ENCODE results near the gene INAFM2. TPM values are rescaled to one million over a fixed set of nuclear protein-coding genes. Genes with fewer than 3 reads are reported as not detected.

INAFM2 gene
- total and polyA plus RNA-seq, 8 donors = 20.5 to 37.1 (median 23.7) TPM

DNA sequence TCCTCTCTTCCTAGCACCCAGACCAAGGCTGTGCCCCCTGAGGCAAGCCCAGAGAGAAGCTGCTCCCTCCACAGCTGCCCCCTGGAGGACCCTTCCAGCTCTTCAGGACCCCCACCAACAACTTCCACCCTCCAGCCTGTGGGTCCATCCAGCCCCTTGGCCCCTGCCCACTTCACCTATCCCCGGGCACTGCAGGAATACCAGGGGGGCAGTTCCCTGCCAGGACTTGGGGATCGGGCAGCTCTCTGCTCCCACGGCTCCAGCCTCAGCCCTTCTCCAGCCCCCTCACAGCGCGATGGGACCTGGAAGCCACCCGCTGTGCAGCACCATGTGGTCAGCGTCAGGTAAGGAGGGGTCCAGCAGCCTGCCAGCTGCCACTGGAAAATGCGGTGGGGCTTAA, 40.1 kb downstream of the INAFM2 start:
- intact Hi-C loops (cut with DNase I) = no loop called here
- Histone ChIP-seq H3K9me3 (no peaks in the 10 kb centered on the region), H3K36me3 (no peaks in the 10 kb centered on the region)

DNA sequence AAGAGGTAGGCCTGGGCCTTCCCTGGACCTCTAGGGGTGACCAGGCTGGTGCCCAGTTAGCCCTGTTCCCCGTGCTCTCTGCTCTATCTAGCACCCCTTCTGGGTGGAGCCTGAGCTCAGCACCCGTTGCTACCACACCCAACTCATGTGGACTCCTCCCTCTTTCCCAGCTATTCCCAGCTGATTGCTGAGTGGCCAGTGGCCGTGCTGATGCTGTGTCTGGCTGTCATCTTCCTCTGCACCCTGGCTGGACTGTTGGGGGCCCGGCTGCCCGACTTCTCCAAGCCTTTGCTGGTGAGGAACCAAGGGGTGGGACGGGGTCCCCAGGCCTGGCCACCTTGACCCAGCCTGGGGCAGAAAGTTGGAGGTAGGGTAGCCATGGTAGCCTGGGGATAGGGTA, 40.8 kb downstream of the INAFM2 start:
- H3K27ac ChIP-seq = no peak overlapping the region
- ATAC-seq (no peak), DNase-seq (no peak)
- TF ChIP-seq, protein P1, sequence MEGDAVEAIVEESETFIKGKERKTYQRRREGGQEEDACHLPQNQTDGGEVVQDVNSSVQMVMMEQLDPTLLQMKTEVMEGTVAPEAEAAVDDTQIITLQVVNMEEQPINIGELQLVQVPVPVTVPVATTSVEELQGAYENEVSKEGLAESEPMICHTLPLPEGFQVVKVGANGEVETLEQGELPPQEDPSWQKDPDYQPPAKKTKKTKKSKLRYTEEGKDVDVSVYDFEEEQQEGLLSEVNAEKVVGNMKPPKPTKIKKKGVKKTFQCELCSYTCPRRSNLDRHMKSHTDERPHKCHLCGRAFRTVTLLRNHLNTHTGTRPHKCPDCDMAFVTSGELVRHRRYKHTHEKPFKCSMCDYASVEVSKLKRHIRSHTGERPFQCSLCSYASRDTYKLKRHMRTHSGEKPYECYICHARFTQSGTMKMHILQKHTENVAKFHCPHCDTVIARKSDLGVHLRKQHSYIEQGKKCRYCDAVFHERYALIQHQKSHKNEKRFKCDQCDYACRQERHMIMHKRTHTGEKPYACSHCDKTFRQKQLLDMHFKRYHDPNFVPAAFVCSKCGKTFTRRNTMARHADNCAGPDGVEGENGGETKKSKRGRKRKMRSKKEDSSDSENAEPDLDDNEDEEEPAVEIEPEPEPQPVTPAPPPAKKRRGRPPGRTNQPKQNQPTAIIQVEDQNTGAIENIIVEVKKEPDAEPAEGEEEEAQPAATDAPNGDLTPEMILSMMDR (IDR thresholded peaks at IDR 0.05) = no peak
- no peaks in the 10 kb centered on the region for H3K36me3 ChIP-seq
- H3K27me3 ChIP-seq = no peaks in the 10 kb centered on the region
- H3K4me1 ChIP-seq = peaks cover 4 to 19% of the 10 kb centered on the region in 2 donors
- no peaks in the 10 kb centered on the region for H3K9me3 ChIP-seq
- no peak overlapping the region for H3K4me3 ChIP-seq
- intact Hi-C loops (cut with DNase I) = no loop called here

More for the DNA sequence above, 40.1 kb downstream of the INAFM2 start:
- Histone ChIP-seq H3K4me1 (peaks cover 4 to 24% of the 10 kb centered on the region in 2 donors), H3K4me3 (no peak overlapping the region), H3K27me3 (peaks cover 0 to 5% of the 10 kb centered on the region in 2 donors), H3K27ac (no peak overlapping the region)
- TF ChIP-seq, protein P1 (IDR thresholded peaks at IDR 0.05) = no peak
- ATAC-seq (no peak), DNase-seq (no peak)

DNA sequence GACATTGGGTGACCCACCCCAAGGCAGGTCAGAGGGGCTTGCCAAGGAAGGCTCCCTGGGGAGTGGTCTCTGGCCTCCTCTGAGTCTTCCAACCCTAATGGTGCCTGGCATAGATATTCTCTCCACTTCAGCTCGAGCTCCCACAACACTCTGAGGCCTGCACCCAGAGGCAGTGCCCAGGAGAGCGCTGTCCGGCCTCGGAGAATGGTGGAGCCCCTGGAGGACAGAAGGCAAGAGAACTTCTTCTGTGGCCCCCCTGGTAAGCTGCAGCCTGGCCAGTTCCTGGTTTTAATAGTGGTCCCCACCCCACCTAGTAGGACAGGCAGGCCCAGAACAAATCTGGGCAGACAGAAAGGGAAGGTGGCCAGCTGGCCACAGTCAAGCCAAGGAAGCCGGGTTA, 41.5 kb downstream of the INAFM2 start:
- intact Hi-C loops (cut with DNase I) = no loop called here
- DNase-seq = no peak

DNA sequence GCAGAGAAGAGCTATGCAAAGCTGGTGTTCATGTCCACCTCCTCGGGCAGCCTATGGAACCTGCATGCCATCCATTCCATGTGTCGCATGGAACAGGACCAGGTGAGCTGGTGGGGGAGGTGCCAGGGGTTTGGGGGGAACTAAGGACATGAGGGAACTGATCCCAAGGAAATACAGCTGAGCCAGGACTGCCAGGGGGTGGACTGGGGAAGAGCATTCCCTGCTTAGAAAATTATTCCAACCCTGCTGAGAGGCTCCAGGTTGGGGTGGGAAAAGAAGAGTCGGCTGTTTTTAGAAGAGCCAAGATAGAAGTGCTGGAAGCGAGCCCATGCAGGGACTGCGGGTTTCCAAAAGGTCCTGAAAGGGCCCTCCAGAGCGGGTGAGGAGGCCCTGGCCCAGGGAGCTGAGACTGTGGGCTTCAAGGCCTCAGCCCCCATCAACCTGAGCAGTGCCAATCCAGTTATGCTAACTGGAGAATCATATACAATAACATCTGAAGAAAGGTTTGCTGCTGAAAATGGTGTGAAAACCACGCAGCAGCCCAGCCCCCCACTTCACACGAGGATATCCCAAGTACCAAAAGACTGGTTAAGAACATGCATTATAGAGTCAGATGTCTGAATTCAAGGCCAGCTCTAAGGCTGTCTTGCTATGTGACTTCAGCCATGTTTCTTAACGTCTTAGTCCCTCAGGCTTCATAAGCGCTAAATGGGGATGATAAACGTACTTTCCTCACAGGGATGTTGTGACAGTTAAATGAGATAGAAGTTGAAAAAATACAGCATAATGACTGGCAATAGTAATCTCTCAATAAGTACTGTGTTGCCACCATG, 42.3 kb downstream of the INAFM2 start:
- TF ChIP-seq, protein P1 (IDR thresholded peaks at IDR 0.05) = no peak
- ATAC-seq = no peak
- H3K4me3 ChIP-seq = no peak overlapping the region
- no peak for DNase-seq
- no peaks in the 10 kb centered on the region for H3K36me3 ChIP-seq
- no peak overlapping the region for H3K27ac ChIP-seq
- H3K27me3 ChIP-seq = no peaks in the 10 kb centered on the region
- H3K9me3 ChIP-seq = no peaks in the 10 kb centered on the region
- intact Hi-C loops (cut with DNase I) = no loop called here
- H3K4me1 ChIP-seq = peaks cover 4 to 19% of the 10 kb centered on the region in 2 donors

More for the DNA sequence above, 41.5 kb downstream of the INAFM2 start:
- TF ChIP-seq, protein P1 (IDR thresholded peaks at IDR 0.05) = no peak
- Histone ChIP-seq H3K27ac (no peak overlapping the region), H3K9me3 (no peaks in the 10 kb centered on the region), H3K36me3 (no peaks in the 10 kb centered on the region), H3K4me1 (peaks cover 4 to 19% of the 10 kb centered on the region in 2 donors), H3K27me3 (no peaks in the 10 kb centered on the region), H3K4me3 (no peak overlapping the region)
- no peak for ATAC-seq

DNA sequence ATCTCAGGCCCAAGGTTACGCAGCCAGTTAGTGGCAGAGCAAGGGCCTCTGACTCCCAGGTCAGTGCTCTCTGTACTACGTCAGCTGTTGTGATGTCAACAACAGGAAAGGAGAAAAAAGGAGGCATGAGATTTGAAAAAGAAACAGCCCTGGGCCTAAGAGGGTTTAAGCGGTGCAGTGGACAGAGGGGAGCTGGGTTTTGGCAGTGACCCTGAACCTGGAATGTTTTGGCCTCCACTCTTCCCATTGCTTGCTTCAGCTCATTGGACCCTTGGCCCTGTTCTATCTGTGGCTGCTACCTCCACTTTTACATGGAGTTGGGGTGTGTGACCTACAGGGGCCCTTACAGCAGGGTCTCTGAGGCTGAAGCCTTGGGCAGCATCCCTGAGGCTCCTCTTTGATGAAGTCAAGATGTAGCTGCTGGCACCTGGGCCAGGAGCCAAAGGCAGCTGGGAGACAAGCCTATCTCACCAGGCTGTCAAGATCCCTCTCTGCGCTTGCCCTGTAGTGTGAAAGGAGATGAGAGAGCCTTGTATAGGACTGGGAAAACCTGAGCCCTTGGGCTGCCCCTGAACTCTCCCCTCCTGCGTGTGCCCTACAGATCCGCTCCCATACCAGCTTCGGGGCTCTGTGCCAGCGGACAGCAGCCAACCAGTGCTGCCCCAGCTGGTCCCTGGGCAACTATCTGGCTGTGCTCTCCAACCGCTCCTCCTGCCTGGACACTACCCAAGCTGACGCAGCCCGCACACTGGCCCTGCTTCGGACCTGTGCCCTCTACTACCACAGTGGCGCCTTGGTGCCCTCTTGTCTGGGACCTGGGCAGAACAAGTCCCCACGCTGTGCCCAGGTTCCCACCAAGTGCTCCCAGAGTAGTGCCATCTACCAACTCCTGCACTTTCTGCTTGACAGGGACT, 43.2 kb downstream of the INAFM2 start:
- no peak for DNase-seq
- Histone ChIP-seq H3K4me1 (peaks cover 4 to 19% of the 10 kb centered on the region in 2 donors), H3K27me3 (no peaks in the 10 kb centered on the region), H3K27ac (peak overlapping the region in 1 of 2 donors; percentile 68), H3K9me3 (no peaks in the 10 kb centered on the region), H3K36me3 (no peaks in the 10 kb centered on the region), H3K4me3 (no peak overlapping the region)
- TF ChIP-seq, protein P1 (IDR thresholded peaks at IDR 0.05) = no peak
- ATAC-seq = no peak
- intact Hi-C loops (cut with DNase I) = no loop called here
